ENCODE data around the gene PFN3.

PFN3 gene

GRCh38 chr5:177447611-177448243 lies 47.3 kb upstream of the PFN3 start:
- peaks cover 49% of the 10 kb centered on the region for H3K27me3 ChIP-seq (ENCODE audit: insufficient read depth, low read length, poor library complexity)
- H3K4me3 ChIP-seq (ENCODE audit: low read depth in 1 of 2, low read length in 2 of 2) = peak overlapping the region in 1 of 2 experiments; percentile 13; a peak in 1 of 4 replicates
- H3K79me2 ChIP-seq (ENCODE audit: insufficient read depth, low read length) = no peaks in the 10 kb centered on the region
- ATAC-seq (ENCODE audit: insufficient read depth, low read depth) (no peak), DNase-seq (no peak)
- no peak overlapping the region for H2AFZ ChIP-seq (ENCODE audit: low read depth, low read length)
- peaks cover 2% of the 10 kb centered on the region; the same call in 1 of the 2 replicates for H3K36me3 ChIP-seq (ENCODE audit: insufficient read depth, low read length)
- TF ChIP-seq EZH2 (IDR thresholded peaks at IDR 0.05; ENCODE audit: borderline replicate concordance, low read depth, low read length, severe bottlenecking) (peak; percentile 64), CTCF (IDR thresholded peaks at IDR 0.05; ENCODE audit: borderline replicate concordance, extremely low read depth, low read length, poor library complexity, severe bottlenecking) (no peak)
- H4K20me1 ChIP-seq (ENCODE audit: insufficient read depth, low read length) = peaks cover 70% of the 10 kb centered on the region
- H3K9ac ChIP-seq (ENCODE audit: low read depth, low read length) = no peak overlapping the region
- H3K4me2 ChIP-seq (ENCODE audit: insufficient read depth, low read length) = peak overlapping the region; percentile 95; the same call in 1 of the 2 replicates
- H3K4me1 ChIP-seq (ENCODE audit: insufficient read depth, low read length) = peaks cover 23% of the 10 kb centered on the region
- no peak overlapping the region for H3K27ac ChIP-seq (ENCODE audit: low read length)
- H3K9me3 ChIP-seq (ENCODE audit: insufficient read depth, low read length, severe bottlenecking) = no peaks in the 10 kb centered on the region

GRCh38 chr5:177447066-177447610 lies 46.7 kb upstream of the PFN3 start:
- Histone ChIP-seq H3K9ac (ENCODE audit: low read depth, low read length) (peak overlapping the region; percentile 62), H3K4me3 (ENCODE audit: low read depth in 1 of 2, low read length in 2 of 2) (peak overlapping the region; percentile 22 to 61; a peak in 3 of 4 replicates), H3K27me3 (ENCODE audit: insufficient read depth, low read length, poor library complexity) (peaks cover 49% of the 10 kb centered on the region), H4K20me1 (ENCODE audit: insufficient read depth, low read length) (peaks cover 69% of the 10 kb centered on the region), H3K4me1 (ENCODE audit: insufficient read depth, low read length) (peaks cover 23% of the 10 kb centered on the region), H3K4me2 (ENCODE audit: insufficient read depth, low read length) (peak overlapping the region; percentile 95), H3K27ac (ENCODE audit: low read length) (no peak overlapping the region), H3K9me3 (ENCODE audit: insufficient read depth, low read length, severe bottlenecking) (no peaks in the 10 kb centered on the region), H3K79me2 (ENCODE audit: insufficient read depth, low read length) (no peaks in the 10 kb centered on the region), H3K36me3 (ENCODE audit: insufficient read depth, low read length) (peaks cover 6% of the 10 kb centered on the region; the same call in 1 of the 2 replicates), H2AFZ (ENCODE audit: low read depth, low read length) (peak overlapping the region; percentile 67)
- TF ChIP-seq EZH2 (IDR thresholded peaks at IDR 0.05; ENCODE audit: borderline replicate concordance, low read depth, low read length, severe bottlenecking) (no peak), CTCF (IDR thresholded peaks at IDR 0.05; ENCODE audit: borderline replicate concordance, extremely low read depth, low read length, poor library complexity, severe bottlenecking) (no peak)
- ATAC-seq (ENCODE audit: insufficient read depth, low read depth) = peak; percentile 50
- DNase-seq = peak; percentile 78

- ATAC-seq (ENCODE audit: insufficient read depth, low read depth) (peak; percentile 59), DNase-seq (peak; percentile 73)
- H4K20me1 ChIP-seq (ENCODE audit: insufficient read depth, low read length) = peaks cover 65% of the 10 kb centered on the region
- H3K36me3 ChIP-seq (ENCODE audit: insufficient read depth, low read length) = peaks cover 12% of the 10 kb centered on the region
- peak within 1 kb of the TSS; percentile 95 for H3K4me2 ChIP-seq (ENCODE audit: insufficient read depth, low read length)
- no peaks in the 10 kb centered on the region for H3K9me3 ChIP-seq (ENCODE audit: insufficient read depth, low read length, severe bottlenecking)
- H3K27me3 ChIP-seq (ENCODE audit: insufficient read depth, low read length, poor library complexity) = peaks cover 49% of the 10 kb centered on the region
- peak within 1 kb of the TSS; percentile 67 for H2AFZ ChIP-seq (ENCODE audit: low read depth, low read length)
- H3K79me2 ChIP-seq (ENCODE audit: insufficient read depth, low read length) = no peaks in the 10 kb centered on the region
- no peak within 1 kb of the TSS for H3K27ac ChIP-seq (ENCODE audit: low read length)
- TF ChIP-seq CTCF (IDR thresholded peaks at IDR 0.05; ENCODE audit: borderline replicate concordance, extremely low read depth, low read length, poor library complexity, severe bottlenecking) (peak; percentile 20), EZH2 (IDR thresholded peaks at IDR 0.05; ENCODE audit: borderline replicate concordance, low read depth, low read length, severe bottlenecking) (peak; percentile 90)
- peaks cover 23% of the 10 kb centered on the region for H3K4me1 ChIP-seq (ENCODE audit: insufficient read depth, low read length)
- H3K9ac ChIP-seq (ENCODE audit: low read depth, low read length) = peak within 1 kb of the TSS; percentile 62
- H3K4me3 ChIP-seq (ENCODE audit: low read depth in 1 of 2, low read length in 2 of 2) = peak within 1 kb of the TSS; percentile 22 to 61; a peak in 3 of 4 replicates
Measured at GRCh38 chr5:177446200-177447065, 46.0 kb upstream of the PFN3 start, which contains the start of gene PRR7. Gene PRR7, plus strand, starts transcription at chr5:177446814. Its CDS starts 8,254 bp downstream, at chr5:177455068.
